ENCODE data around the gene TAOK3.

Gene TAOK3

GRCh38 chr12:118120579-118121363 is 251.9 kb downstream of the TAOK3 start:
- DNase-seq (ENCODE audit: low read depth): peak; percentile 65
- peak; percentile 52 for TF ChIP-seq CTCF (IDR thresholded peaks at IDR 0.05; ENCODE audit: insufficient read depth, low read depth, low read length, missing control alignments)
- no peak overlapping the region for H3K4me3 ChIP-seq (ENCODE audit: low read length)

GRCh38 chr12:118119449-118119879 is 253.2 kb downstream of the TAOK3 start:
- no peak for TF ChIP-seq CTCF (IDR thresholded peaks at IDR 0.05; ENCODE audit: insufficient read depth, low read depth, low read length, missing control alignments)
- no peak for DNase-seq (ENCODE audit: low read depth)
- no peak overlapping the region for H3K4me3 ChIP-seq (ENCODE audit: low read length)

GRCh38 chr12:118109088-118109487 is 263.6 kb downstream of the TAOK3 start:
- DNase-seq (ENCODE audit: low read depth): no peak
- no peak overlapping the region for H3K4me3 ChIP-seq (ENCODE audit: low read length)
- TF ChIP-seq CTCF (IDR thresholded peaks at IDR 0.05; ENCODE audit: insufficient read depth, low read depth, low read length, missing control alignments): no peak

GRCh38 chr12:118107694-118108093 is 265.0 kb downstream of the TAOK3 start:
- DNase-seq (ENCODE audit: low read depth): no peak
- no peak overlapping the region for H3K4me3 ChIP-seq (ENCODE audit: low read length)
- TF ChIP-seq CTCF (IDR thresholded peaks at IDR 0.05; ENCODE audit: insufficient read depth, low read depth, low read length, missing control alignments): no peak

- TF ChIP-seq CTCF (IDR thresholded peaks at IDR 0.05; ENCODE audit: insufficient read depth, low read depth, low read length, missing control alignments): no peak
- DNase-seq (ENCODE audit: low read depth): peak; percentile 51
- H3K4me3 ChIP-seq (ENCODE audit: low read length): no peak overlapping the region
Measured at GRCh38 chr12:118107011-118107410, 265.7 kb downstream of the TAOK3 start.

GRCh38 chr12:118103601-118104382 is 268.9 kb downstream of the TAOK3 start, which contains the start of gene VSIG10:
TSS of gene VSIG10 (minus strand) at chr12:118104011. CDS start at chr12:118103671, 340 bp downstream.
- no peak for TF ChIP-seq CTCF (IDR thresholded peaks at IDR 0.05; ENCODE audit: insufficient read depth, low read depth, low read length, missing control alignments)
- peak within 1 kb of the TSS; percentile 61 for H3K4me3 ChIP-seq (ENCODE audit: low read length)
- DNase-seq (ENCODE audit: low read depth): peak; percentile 51

Data from epithelial cell of esophagus (primary cell).